K562 (cell line): ENCODE data around the gene ZSCAN22. TPM values are rescaled to one million over a fixed set of nuclear protein-coding genes. Genes with fewer than 3 reads are reported as not detected.

Experiments
- EP300 ChIP-seq: IDR thresholded peaks from 2 replicates; pipeline ENCODE4 v1.6.1; 2012; ENCODE audit warnings: low read length, improper control_type of control experiment
- FOXA1 ChIP-seq: fragments of 450-650 bp; IDR thresholded peaks from 2 replicates; pipeline ENCODE4 v1.6.1; 2016; ENCODE audit warnings: mild to moderate bottlenecking, borderline replicate concordance
- HOMEZ ChIP-seq: fragments of 250-450 bp; sonication (Bioruptor Pico); IDR thresholded peaks from 2 replicates; pipeline ENCODE4 v1.4.0; 2020; ENCODE audit warnings: mild to moderate bottlenecking, moderate library complexity
- JUND ChIP-seq, 2 experiments: IDR thresholded peaks; 2 replicates in 1 of 2; 3 replicates in 1 of 2; pipeline ENCODE4 v1.6.1; 2011; ENCODE audit warnings: borderline replicate concordance in 2 of 2, low read depth in 2 of 2, low read length in 2 of 2, improper control_type of control experiment in 1 of 2, missing biosample characterization in 1 of 2, missing genetic modification characterization in 1 of 2, missing genetic modification reagents in 1 of 2
- KDM4B ChIP-seq, 2 experiments: fragments of 450-650 bp in 1 of 2; sonication (generic) in 1 of 2; IDR thresholded peaks; 2 replicates each; pipeline ENCODE4 v1.6.1; 2016 to 2017; ENCODE audit warnings: borderline replicate concordance in 2 of 2, antibody characterized with exemption in 1 of 2, low read depth in 1 of 2, mild to moderate bottlenecking in 1 of 2
- NONO ChIP-seq, 2 experiments: fragments of 200-400 bp in 1 of 2; fragments of 450-650 bp in 1 of 2; formaldehyde crosslinking in 1 of 2; IDR thresholded peaks; 2 replicates each; pipeline ENCODE4 v1.6.1; 2017; ENCODE audit warnings: low read depth in 2 of 2, mild to moderate bottlenecking in 2 of 2, moderate library complexity in 2 of 2, low read length in 1 of 2
- POLR3A ChIP-seq: IDR thresholded peaks from 2 replicates; pipeline ENCODE4 v1.6.1; 2011; ENCODE audit warnings: borderline replicate concordance, mild to moderate bottlenecking, moderate library complexity; ENCODE audit not compliant: insufficient read length, insufficient read depth; ENCODE audit errors: extremely low read depth
- RBM39 ChIP-seq: fragments of 200-400 bp; formaldehyde crosslinking; optimal IDR thresholded peaks from 2 replicates; pipeline ENCODE3; 2018; ENCODE audit warnings: low read depth, low read length
- SIRT6 ChIP-seq: IDR thresholded peaks from one replicate; pipeline ENCODE4 v1.6.1; 2012; ENCODE audit warnings: low read depth, mild to moderate bottlenecking, control low read depth, inconsistent platforms, low read length, moderate library complexity
- SLC30A9 ChIP-seq: fragments of 250-450 bp; sonication (Bioruptor Pico); IDR thresholded peaks from 2 replicates; pipeline ENCODE4 v1.8.0; 2022; ENCODE audit warnings: mild to moderate bottlenecking, moderate library complexity
- ZFX ChIP-seq: sonication (generic); formaldehyde crosslinking; IDR thresholded peaks from 2 replicates; pipeline ENCODE4 v1.8.0; 2022; ENCODE audit warnings: mild to moderate bottlenecking, missing genetic modification reagents, moderate library complexity
- ZNF140 ChIP-seq: fragments of 250-450 bp; sonication (Bioruptor Pico); IDR thresholded peaks from 2 replicates; pipeline ENCODE4 v1.8.0; 2021; ENCODE audit warnings: moderate library complexity, mild to moderate bottlenecking, inconsistent platforms
- polyA plus RNA-seq, 8 experiments: library from polyadenylated mRNA; depleted of rRNA in 4 of 8; stranded (reverse) in 5 of 8; unstranded in 3 of 8; fragments of >200 nt; fragmentation: Nextera tagmentation in 2 of 8; fragmentation: Illumina TruSeq in 1 of 8; extraction: Ambion mirVana in 2 of 8; extraction: Trizol in 1 of 8; gene quantifications; 2 replicates each; pipeline versions ENCODE4 v1.2.1 to v1.2.3, GENCODE V29; 2011 to 2014; ENCODE audit warnings: inconsistent platforms in 1 of 8, missing spikeins in 1 of 8
- total RNA-seq, 7 experiments: library from RNA; depleted of rRNA in 6 of 7; stranded (reverse); fragments of >200 nt in 6 of 7; fragmentation: Illumina TruSeq in 2 of 7; extraction: Trizol in 2 of 7; gene quantifications; 2 replicates each; pipeline versions ENCODE4 v1.2.1 to v1.2.3, GENCODE V29; 2011 to 2021; ENCODE audit warnings: low replicate concordance in 1 of 7
- TF ChIP-seq, protein P1 (sequence below): fragments of 250-450 bp; sonication (Bioruptor Pico); IDR thresholded peaks from 2 replicates; pipeline ENCODE4 v1.9.0; 2021; ENCODE audit warnings: mild to moderate bottlenecking, inconsistent platforms
- TF ChIP-seq, protein P2 (sequence below): fragments of 150-350 bp; conservative IDR thresholded peaks from 2 replicates; pipeline ENCODE4 v1.6.1; 2014; ENCODE audit warnings: low read length
- TF ChIP-seq, protein P3 (sequence below): fragments of 250-450 bp; sonication (Bioruptor Pico); IDR thresholded peaks from 2 replicates; pipeline ENCODE4 v1.4.0; 2020
- TF ChIP-seq, protein P4 (sequence below): sonication (generic); formaldehyde crosslinking; IDR thresholded peaks from 2 replicates; pipeline ENCODE4 v1.5.0; 2020; ENCODE audit warnings: missing genetic modification reagents

ZSCAN22 gene
- total and polyA plus RNA-seq, 9 of the 15 experiments (the other 6 are each of a cell fraction or from before 2014, with no cell fraction given) = 0.98 to 5.3 (median 3.0) TPM

DNA sequence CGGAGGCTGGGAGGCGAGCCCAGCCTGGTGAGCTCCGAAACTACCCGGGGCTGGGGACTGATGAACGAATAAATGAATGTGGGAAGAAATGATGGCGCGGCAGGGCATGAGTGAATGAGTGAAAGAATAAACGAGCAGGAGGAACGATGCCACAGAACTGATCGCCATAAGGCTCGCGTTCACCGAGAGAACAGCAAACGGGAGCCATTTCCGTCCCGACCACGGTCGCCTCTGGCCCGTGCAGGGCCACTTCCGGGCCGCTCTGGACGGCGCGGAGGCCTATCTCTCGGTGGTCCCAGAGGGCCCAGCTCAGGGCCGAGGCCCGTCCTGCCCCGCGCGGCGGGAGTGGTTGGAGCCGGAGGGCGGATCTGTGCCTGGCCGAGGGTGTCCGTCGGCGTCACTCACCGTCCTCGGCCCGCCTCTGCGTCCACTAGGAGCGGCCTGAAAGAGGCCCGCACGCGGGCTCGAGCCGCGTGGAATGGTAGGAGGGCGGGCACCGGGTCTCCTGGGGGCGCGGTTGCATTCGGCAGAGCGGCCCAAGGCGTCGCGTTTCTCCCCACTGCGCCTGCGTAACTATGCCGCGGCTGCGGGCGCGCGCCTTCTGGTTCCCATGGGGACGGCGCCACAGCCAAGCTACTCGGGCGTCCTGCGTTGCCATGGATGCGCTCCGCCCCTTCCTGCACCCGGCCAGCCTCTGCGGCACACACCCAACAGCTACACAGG, 35.6 kb downstream of the ZSCAN22 start, which contains the start of gene ZNF497 (continued):
- TF ChIP-seq, protein P1, sequence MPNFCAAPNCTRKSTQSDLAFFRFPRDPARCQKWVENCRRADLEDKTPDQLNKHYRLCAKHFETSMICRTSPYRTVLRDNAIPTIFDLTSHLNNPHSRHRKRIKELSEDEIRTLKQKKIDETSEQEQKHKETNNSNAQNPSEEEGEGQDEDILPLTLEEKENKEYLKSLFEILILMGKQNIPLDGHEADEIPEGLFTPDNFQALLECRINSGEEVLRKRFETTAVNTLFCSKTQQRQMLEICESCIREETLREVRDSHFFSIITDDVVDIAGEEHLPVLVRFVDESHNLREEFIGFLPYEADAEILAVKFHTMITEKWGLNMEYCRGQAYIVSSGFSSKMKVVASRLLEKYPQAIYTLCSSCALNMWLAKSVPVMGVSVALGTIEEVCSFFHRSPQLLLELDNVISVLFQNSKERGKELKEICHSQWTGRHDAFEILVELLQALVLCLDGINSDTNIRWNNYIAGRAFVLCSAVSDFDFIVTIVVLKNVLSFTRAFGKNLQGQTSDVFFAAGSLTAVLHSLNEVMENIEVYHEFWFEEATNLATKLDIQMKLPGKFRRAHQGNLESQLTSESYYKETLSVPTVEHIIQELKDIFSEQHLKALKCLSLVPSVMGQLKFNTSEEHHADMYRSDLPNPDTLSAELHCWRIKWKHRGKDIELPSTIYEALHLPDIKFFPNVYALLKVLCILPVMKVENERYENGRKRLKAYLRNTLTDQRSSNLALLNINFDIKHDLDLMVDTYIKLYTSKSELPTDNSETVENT (CRISPR knock-in tag) = peak; percentile 98
- TF ChIP-seq, protein P2, sequence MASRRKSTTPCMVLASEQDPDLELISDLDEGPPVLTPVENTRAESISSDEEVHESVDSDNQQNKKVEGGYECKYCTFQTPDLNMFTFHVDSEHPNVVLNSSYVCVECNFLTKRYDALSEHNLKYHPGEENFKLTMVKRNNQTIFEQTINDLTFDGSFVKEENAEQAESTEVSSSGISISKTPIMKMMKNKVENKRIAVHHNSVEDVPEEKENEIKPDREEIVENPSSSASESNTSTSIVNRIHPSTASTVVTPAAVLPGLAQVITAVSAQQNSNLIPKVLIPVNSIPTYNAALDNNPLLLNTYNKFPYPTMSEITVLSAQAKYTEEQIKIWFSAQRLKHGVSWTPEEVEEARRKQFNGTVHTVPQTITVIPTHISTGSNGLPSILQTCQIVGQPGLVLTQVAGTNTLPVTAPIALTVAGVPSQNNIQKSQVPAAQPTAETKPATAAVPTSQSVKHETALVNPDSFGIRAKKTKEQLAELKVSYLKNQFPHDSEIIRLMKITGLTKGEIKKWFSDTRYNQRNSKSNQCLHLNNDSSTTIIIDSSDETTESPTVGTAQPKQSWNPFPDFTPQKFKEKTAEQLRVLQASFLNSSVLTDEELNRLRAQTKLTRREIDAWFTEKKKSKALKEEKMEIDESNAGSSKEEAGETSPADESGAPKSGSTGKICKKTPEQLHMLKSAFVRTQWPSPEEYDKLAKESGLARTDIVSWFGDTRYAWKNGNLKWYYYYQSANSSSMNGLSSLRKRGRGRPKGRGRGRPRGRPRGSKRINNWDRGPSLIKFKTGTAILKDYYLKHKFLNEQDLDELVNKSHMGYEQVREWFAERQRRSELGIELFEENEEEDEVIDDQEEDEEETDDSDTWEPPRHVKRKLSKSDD = 0 out of 2 replicates have a peak, but pooled peaks have one; percentile 32
- TF ChIP-seq POLR3A = no peak
- peak in 1 of 2 experiments; percentile 41; a peak in 1 of 4 replicates for TF ChIP-seq KDM4B (IDR thresholded peaks at IDR 0.05; ENCODE audit: borderline replicate concordance in 2 of 2, low read depth in 1 of 2)
- TF ChIP-seq FOXA1 = no peak
- TF ChIP-seq NONO (IDR thresholded peaks at IDR 0.05; ENCODE audit: low read depth in 2 of 2, low read length in 1 of 2) = peak in 1 of 2 experiments; percentile 66; a peak in 1 of 4 replicates
- TF ChIP-seq, protein P3, sequence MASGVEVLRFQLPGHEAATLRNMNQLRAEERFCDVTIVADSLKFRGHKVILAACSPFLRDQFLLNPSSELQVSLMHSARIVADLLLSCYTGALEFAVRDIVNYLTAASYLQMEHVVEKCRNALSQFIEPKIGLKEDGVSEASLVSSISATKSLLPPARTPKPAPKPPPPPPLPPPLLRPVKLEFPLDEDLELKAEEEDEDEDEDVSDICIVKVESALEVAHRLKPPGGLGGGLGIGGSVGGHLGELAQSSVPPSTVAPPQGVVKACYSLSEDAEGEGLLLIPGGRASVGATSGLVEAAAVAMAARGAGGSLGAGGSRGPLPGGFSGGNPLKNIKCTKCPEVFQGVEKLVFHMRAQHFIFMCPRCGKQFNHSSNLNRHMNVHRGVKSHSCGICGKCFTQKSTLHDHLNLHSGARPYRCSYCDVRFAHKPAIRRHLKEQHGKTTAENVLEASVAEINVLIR (CRISPR knock-in tag) = no peak
- no peak for TF ChIP-seq EP300
- no peak; the same call in 1 of the 2 replicates for TF ChIP-seq JUND (IDR thresholded peaks at IDR 0.05; ENCODE audit: borderline replicate concordance, low read depth, low read length)
- no peak; the same call in 2 of the 3 replicates for TF ChIP-seq JUND (tag; IDR thresholded peaks at IDR 0.05; ENCODE audit: borderline replicate concordance, low read depth, low read length)
- no peak for TF ChIP-seq SIRT6
- TF ChIP-seq ZFX = peak; percentile 99
- TF ChIP-seq SLC30A9 (CRISPR knock-in tag) = no peak
- no peak for TF ChIP-seq ZNF140 (CRISPR knock-in tag)
- TF ChIP-seq RBM39 = no peak
- TF ChIP-seq, protein P4, sequence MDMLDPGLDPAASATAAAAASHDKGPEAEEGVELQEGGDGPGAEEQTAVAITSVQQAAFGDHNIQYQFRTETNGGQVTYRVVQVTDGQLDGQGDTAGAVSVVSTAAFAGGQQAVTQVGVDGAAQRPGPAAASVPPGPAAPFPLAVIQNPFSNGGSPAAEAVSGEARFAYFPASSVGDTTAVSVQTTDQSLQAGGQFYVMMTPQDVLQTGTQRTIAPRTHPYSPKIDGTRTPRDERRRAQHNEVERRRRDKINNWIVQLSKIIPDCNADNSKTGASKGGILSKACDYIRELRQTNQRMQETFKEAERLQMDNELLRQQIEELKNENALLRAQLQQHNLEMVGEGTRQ (CRISPR knock-in tag) = no peak
- no peak for TF ChIP-seq HOMEZ (CRISPR knock-in tag)
